RWPE2 (cell line): ENCODE data around the gene CCSER1.

ENCODE experiments used
- ATAC-seq: fragments of 200-7000 bp; cut with Tn5 transposase; 3 replicates; pipeline ENCODE4 v1.9.1; 2021; ENCODE audit warnings: low read depth
- DNase-seq: peaks from one replicate; pipeline ENCODE4 v3.0.0-alpha.2; 2020; ENCODE audit warnings: low spot score
- H3K27ac ChIP-seq: fragments of 450-650 bp; 2 replicates; pipeline ENCODE4 v1.5.1; 2017; ENCODE audit warnings: mild to moderate bottlenecking; ENCODE audit not compliant: poor library complexity, severe bottlenecking
- H3K27me3 ChIP-seq: fragments of 250-450 bp; sonication (Bioruptor Pico); 2 replicates; pipeline ENCODE4 v1.5.1; 2021; ENCODE audit warnings: mild to moderate bottlenecking, moderate library complexity; ENCODE audit not compliant: insufficient read depth, poor library complexity, severe bottlenecking
- H3K36me3 ChIP-seq: fragments of 250-450 bp; sonication (Bioruptor Pico); 2 replicates; pipeline ENCODE4 v1.5.1; 2020; ENCODE audit warnings: low read depth, mild to moderate bottlenecking, moderate library complexity
- H3K4me1 ChIP-seq: fragments of 250-450 bp; sonication (Bioruptor Pico); 2 replicates; pipeline ENCODE4 v1.5.1; 2021; ENCODE audit warnings: mild to moderate bottlenecking, moderate library complexity; ENCODE audit not compliant: insufficient read depth, poor library complexity, severe bottlenecking
- H3K4me3 ChIP-seq: fragments of 250-450 bp; sonication (Bioruptor Pico); 2 replicates; pipeline ENCODE4 v1.5.1; 2021; ENCODE audit warnings: mild to moderate bottlenecking, moderate library complexity; ENCODE audit not compliant: severe bottlenecking
- H3K9me3 ChIP-seq: fragments of 250-450 bp; sonication (Bioruptor Pico); 2 replicates; pipeline ENCODE4 v1.5.1; 2021; ENCODE audit warnings: mild to moderate bottlenecking, moderate library complexity; ENCODE audit not compliant: severe bottlenecking
- TF ChIP-seq, protein P1 (sequence below): fragments of 450-650 bp; IDR thresholded peaks from one replicate; pipeline ENCODE4 v1.5.1; 2017; ENCODE audit warnings: mild to moderate bottlenecking, moderate library complexity; ENCODE audit not compliant: poor library complexity, severe bottlenecking

The CCSER1 gene

GRCh38 chr4:90614371-90614770 is 487.2 kb downstream of the CCSER1 start:
- Histone ChIP-seq H3K4me3 (no peak overlapping the region), H3K36me3 (no peaks in the 10 kb centered on the region), H3K27ac (no peak overlapping the region), H3K9me3 (no peaks in the 10 kb centered on the region), H3K4me1 (no peaks in the 10 kb centered on the region), H3K27me3 (no peaks in the 10 kb centered on the region)
- no peak for DNase-seq
- ATAC-seq = no peak
- TF ChIP-seq, protein P1, sequence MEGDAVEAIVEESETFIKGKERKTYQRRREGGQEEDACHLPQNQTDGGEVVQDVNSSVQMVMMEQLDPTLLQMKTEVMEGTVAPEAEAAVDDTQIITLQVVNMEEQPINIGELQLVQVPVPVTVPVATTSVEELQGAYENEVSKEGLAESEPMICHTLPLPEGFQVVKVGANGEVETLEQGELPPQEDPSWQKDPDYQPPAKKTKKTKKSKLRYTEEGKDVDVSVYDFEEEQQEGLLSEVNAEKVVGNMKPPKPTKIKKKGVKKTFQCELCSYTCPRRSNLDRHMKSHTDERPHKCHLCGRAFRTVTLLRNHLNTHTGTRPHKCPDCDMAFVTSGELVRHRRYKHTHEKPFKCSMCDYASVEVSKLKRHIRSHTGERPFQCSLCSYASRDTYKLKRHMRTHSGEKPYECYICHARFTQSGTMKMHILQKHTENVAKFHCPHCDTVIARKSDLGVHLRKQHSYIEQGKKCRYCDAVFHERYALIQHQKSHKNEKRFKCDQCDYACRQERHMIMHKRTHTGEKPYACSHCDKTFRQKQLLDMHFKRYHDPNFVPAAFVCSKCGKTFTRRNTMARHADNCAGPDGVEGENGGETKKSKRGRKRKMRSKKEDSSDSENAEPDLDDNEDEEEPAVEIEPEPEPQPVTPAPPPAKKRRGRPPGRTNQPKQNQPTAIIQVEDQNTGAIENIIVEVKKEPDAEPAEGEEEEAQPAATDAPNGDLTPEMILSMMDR = no peak

- no peak for DNase-seq
- no peaks in the 10 kb centered on the region for H3K36me3 ChIP-seq
- no peak overlapping the region for H3K27ac ChIP-seq
- no peaks in the 10 kb centered on the region for H3K9me3 ChIP-seq
- no peak for ATAC-seq
- H3K27me3 ChIP-seq = no peaks in the 10 kb centered on the region
- no peaks in the 10 kb centered on the region for H3K4me1 ChIP-seq
- TF ChIP-seq, protein P1 = no peak
- H3K4me3 ChIP-seq = no peak overlapping the region
Measured at GRCh38 chr4:90621080-90621479, 493.9 kb downstream of the CCSER1 start.

DNA sequence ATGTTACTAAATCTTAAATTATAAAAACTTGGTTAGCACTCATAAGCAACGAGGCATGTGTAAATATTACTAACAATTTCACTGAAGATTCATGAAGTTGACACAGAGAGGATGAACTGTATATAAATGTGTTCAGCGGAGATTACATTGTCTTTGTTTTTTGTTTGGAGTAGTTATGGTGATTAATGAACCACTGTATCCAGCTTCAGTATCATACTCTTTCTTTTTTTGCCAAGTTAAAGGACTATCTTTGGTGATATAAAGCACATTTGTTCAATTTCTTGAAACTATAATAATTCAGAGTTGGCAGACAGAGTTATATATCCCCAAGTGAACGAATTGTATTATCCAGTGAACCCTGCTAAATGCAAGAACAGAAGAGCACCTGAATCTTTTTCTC is 497.6 kb downstream of the CCSER1 start:
- Histone ChIP-seq H3K36me3 (no peaks in the 10 kb centered on the region), H3K27me3 (no peaks in the 10 kb centered on the region), H3K27ac (no peak overlapping the region), H3K4me3 (no peak overlapping the region), H3K4me1 (no peaks in the 10 kb centered on the region), H3K9me3 (no peaks in the 10 kb centered on the region)
- no peak for DNase-seq
- TF ChIP-seq, protein P1 = no peak
- no peak for ATAC-seq

DNA sequence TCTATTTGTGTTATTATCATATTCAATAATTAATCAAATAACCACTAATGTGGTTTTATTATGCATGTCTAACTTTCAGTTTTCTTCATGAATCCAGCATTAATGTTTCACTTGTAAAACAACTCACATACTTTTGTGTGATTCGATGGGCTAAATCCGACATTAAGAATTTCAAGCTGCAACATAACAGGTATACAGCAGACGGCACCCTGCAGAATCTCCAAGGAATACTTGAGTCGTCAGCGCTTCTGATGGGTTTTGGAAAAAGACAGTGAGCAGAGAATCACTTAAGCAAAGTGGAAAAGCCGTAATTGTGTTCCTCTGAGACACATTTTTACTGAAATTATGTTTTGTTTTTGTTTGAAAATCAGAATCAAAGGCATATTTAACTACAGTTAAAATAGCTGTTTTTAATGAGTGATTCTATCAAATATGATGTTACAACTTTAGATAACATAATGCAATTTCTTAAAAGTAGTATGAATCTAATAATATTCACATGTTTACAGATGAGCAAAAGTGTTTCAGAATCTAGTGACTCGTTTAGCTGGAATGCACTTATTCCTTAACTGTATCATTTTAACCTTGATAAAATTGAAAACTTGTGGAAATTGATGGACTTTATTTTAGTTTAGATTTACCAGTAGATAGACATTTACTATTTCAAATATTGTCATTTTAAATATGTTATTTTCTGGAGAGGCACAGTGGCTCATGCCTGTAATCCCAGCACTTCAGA is 514.8 kb downstream of the CCSER1 start:
- H3K9me3 ChIP-seq = no peaks in the 10 kb centered on the region
- no peaks in the 10 kb centered on the region for H3K36me3 ChIP-seq
- peak; percentile 60; the same call in 1 of the 3 replicates for ATAC-seq
- H3K4me1 ChIP-seq = peaks cover 6% of the 10 kb centered on the region
- no peak overlapping the region for H3K27ac ChIP-seq
- no peaks in the 10 kb centered on the region for H3K27me3 ChIP-seq
- no peak overlapping the region for H3K4me3 ChIP-seq
- TF ChIP-seq, protein P1 = peak; percentile 56
- no peak for DNase-seq

- TF ChIP-seq, protein P1 = no peak
- no peak for ATAC-seq
- Histone ChIP-seq H3K4me1 (peaks cover 6% of the 10 kb centered on the region), H3K27me3 (no peaks in the 10 kb centered on the region), H3K9me3 (no peaks in the 10 kb centered on the region), H3K36me3 (no peaks in the 10 kb centered on the region), H3K27ac (no peak overlapping the region), H3K4me3 (no peak overlapping the region)
- no peak for DNase-seq
Measured at GRCh38 chr4:90643156-90643555, 516.0 kb downstream of the CCSER1 start.
